HepG2 (cell line): ENCODE results near the gene HNRNPAB.

Experiments used
- CREB1 ChIP-seq, 2 experiments: fragments of 450-650 bp in 1 of 2; IDR thresholded peaks; 2 replicates each; pipeline ENCODE4 v1.6.1; 2016 to 2017; ENCODE audit warnings: control low read depth in 1 of 2, mild to moderate bottlenecking in 1 of 2, missing compliant biosample characterization in 1 of 2, missing genetic modification characterization in 1 of 2
- ISL2 ChIP-seq: sonication (generic); formaldehyde crosslinking; IDR thresholded peaks from 2 replicates; pipeline ENCODE4 v1.5.0; 2020; ENCODE audit warnings: missing genetic modification reagents
- MTF1 ChIP-seq: sonication (generic); formaldehyde crosslinking; IDR thresholded peaks from 2 replicates; pipeline ENCODE4 v1.5.0; 2020; ENCODE audit warnings: missing genetic modification reagents
- ONECUT2 ChIP-seq: sonication (generic); formaldehyde crosslinking; IDR thresholded peaks from 2 replicates; pipeline ENCODE4 v1.4.0; 2020; ENCODE audit warnings: missing genetic modification reagents
- PAX8 ChIP-seq: sonication (generic); formaldehyde crosslinking; IDR thresholded peaks from 2 replicates; pipeline ENCODE4 v1.8.0; 2022; ENCODE audit warnings: mild to moderate bottlenecking, missing genetic modification reagents, borderline replicate concordance
- SOX13 ChIP-seq, 3 experiments: fragments of 450-650 bp in 1 of 3; sonication (generic) in 1 of 3; formaldehyde crosslinking in 1 of 3; IDR thresholded peaks in 2 of 3; conservative IDR thresholded peaks in 1 of 3; 2 replicates each; pipeline versions ENCODE4 v1.5.0 to v1.6.1; 2016 to 2020; ENCODE audit warnings: antibody characterized with exemption in 1 of 3, mild to moderate bottlenecking in 1 of 3, missing compliant biosample characterization in 1 of 3, missing genetic modification reagents in 1 of 3, moderate library complexity in 1 of 3
- TAF1 ChIP-seq: sonication (generic); formaldehyde crosslinking; IDR thresholded peaks from 2 replicates; pipeline ENCODE4 v1.4.0; 2020; ENCODE audit warnings: missing genetic modification reagents
- TEAD2 ChIP-seq: sonication (generic); formaldehyde crosslinking; IDR thresholded peaks from 2 replicates; pipeline ENCODE4 v1.9.0; 2021; ENCODE audit warnings: missing genetic modification reagents
- TGIF2 ChIP-seq: IDR thresholded peaks from 2 replicates; pipeline ENCODE4 v1.6.1; 2016; ENCODE audit warnings: control low read depth, missing compliant biosample characterization
- ZNF44 ChIP-seq: sonication (generic); formaldehyde crosslinking; IDR thresholded peaks from 2 replicates; pipeline ENCODE4 v1.5.1; 2020; ENCODE audit warnings: mild to moderate bottlenecking, missing genetic modification reagents
- ZNF713 ChIP-seq: sonication (generic); formaldehyde crosslinking; IDR thresholded peaks from 2 replicates; pipeline ENCODE4 v1.4.0; 2020; ENCODE audit warnings: mild to moderate bottlenecking, missing genetic modification reagents
- ZNF772 ChIP-seq: sonication (generic); formaldehyde crosslinking; IDR thresholded peaks from 2 replicates; pipeline ENCODE4 v1.5.0; 2020; ENCODE audit warnings: mild to moderate bottlenecking, missing genetic modification reagents
- TF ChIP-seq, protein P1 (sequence below): sonication (generic); formaldehyde crosslinking; conservative IDR thresholded peaks from 2 replicates; pipeline ENCODE4 v1.4.0; 2020; ENCODE audit warnings: missing genetic modification reagents

DNA sequence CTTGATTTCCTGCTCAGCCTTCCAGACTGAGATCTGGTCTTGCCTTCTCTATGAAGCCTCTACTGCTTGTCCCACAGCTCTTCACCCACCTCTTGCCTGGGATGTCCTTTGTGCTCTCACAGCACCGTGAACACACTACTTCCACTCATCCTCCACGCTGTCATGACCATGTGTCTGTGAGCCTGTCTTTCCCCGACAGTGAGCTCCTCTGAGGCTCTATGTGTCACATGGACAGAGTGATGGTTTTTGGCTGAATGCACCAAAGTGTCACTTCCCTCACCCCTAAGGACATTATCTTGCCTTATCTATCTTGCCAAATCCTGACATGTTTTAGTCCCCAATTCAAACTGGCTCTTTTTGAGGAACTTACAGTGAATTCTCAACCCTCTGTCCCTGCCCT lies 16.9 kb downstream of the HNRNPAB start:
- no peak for TF ChIP-seq TGIF2 (CRISPR knock-in tag)
- TF ChIP-seq, protein P1, sequence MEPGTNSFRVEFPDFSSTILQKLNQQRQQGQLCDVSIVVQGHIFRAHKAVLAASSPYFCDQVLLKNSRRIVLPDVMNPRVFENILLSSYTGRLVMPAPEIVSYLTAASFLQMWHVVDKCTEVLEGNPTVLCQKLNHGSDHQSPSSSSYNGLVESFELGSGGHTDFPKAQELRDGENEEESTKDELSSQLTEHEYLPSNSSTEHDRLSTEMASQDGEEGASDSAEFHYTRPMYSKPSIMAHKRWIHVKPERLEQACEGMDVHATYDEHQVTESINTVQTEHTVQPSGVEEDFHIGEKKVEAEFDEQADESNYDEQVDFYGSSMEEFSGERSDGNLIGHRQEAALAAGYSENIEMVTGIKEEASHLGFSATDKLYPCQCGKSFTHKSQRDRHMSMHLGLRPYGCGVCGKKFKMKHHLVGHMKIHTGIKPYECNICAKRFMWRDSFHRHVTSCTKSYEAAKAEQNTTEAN, result no peak
- no peak for TF ChIP-seq ZNF44 (CRISPR knock-in tag)
- TF ChIP-seq ZNF713 (CRISPR knock-in tag), result no peak
- TF ChIP-seq ONECUT2 (CRISPR knock-in tag), result no peak
- TF ChIP-seq CREB1 (IDR thresholded peaks at IDR 0.05), result no peak
- TF ChIP-seq CREB1 (CRISPR knock-in tag; IDR thresholded peaks at IDR 0.05), result no peak
- TF ChIP-seq TEAD2 (CRISPR knock-in tag), result no peak
- no peak for TF ChIP-seq PAX8 (CRISPR knock-in tag)
- TF ChIP-seq ISL2, result no peak
- no peak for TF ChIP-seq MTF1 (CRISPR knock-in tag)
- TF ChIP-seq SOX13 (IDR thresholded peaks at IDR 0.05), result no peak
- TF ChIP-seq SOX13 (CRISPR knock-in tag; conservative IDR thresholded peaks at IDR 0.05 in 1 of 2, IDR thresholded peaks at IDR 0.05 in 1 of 2), result no peak
- no peak for TF ChIP-seq TAF1 (CRISPR knock-in tag)
- no peak for TF ChIP-seq ZNF772 (CRISPR knock-in tag)
